Gastrocnemius medialis (tissue), 4 donors: ENCODE results near the gene DPYD.

Experiments used
- POLR2A ChIP-seq, 2 donors: fragments of 450-650 bp; IDR thresholded peaks; one replicate each; pipeline ENCODE4 v1.6.1; 2017; ENCODE audit warnings: antibody characterized with exemption in 2 of 2, mild to moderate bottlenecking in 2 of 2, moderate library complexity in 2 of 2
- TF ChIP-seq, protein P1 (sequence below), 5 experiments: fragments of 450-650 bp in 3 of 5; fragments of 200-600 bp in 2 of 5; sonication (generic) in 2 of 5; IDR thresholded peaks in 4 of 5; conservative IDR thresholded peaks in 1 of 5; 1 replicate in 4 of 5; 2 replicates in 1 of 5; pipeline ENCODE4 v1.5.1; 2016 to 2019; ENCODE audit warnings: antibody characterized with exemption in 5 of 5, mild to moderate bottlenecking in 3 of 5, moderate library complexity in 3 of 5

DNA sequence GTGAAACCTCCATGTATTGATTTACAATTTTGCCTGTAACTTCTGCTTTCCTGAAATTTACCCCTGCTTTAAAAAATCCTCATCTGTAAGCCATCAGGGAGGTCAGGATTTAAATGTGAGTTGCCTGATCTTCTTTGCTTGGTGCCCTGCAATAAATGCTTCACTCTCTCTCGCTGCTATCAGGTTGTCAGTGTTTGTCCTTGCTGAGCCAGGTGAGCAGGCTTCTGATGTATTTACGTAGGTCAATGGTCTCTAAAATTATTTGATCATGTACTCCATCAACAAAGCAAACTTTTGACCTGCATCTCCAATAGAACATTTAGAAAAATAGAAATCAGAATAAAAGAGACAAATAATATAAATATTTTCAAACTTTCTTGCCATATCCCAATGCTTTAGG, 453.4 kb downstream of the DPYD start:
- TF ChIP-seq, protein P1, sequence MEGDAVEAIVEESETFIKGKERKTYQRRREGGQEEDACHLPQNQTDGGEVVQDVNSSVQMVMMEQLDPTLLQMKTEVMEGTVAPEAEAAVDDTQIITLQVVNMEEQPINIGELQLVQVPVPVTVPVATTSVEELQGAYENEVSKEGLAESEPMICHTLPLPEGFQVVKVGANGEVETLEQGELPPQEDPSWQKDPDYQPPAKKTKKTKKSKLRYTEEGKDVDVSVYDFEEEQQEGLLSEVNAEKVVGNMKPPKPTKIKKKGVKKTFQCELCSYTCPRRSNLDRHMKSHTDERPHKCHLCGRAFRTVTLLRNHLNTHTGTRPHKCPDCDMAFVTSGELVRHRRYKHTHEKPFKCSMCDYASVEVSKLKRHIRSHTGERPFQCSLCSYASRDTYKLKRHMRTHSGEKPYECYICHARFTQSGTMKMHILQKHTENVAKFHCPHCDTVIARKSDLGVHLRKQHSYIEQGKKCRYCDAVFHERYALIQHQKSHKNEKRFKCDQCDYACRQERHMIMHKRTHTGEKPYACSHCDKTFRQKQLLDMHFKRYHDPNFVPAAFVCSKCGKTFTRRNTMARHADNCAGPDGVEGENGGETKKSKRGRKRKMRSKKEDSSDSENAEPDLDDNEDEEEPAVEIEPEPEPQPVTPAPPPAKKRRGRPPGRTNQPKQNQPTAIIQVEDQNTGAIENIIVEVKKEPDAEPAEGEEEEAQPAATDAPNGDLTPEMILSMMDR (IDR thresholded peaks at IDR 0.05 in 4 of 5, conservative IDR thresholded peaks at IDR 0.05 in 1 of 5), result no peak
- TF ChIP-seq POLR2A (IDR thresholded peaks at IDR 0.05), result no peak
